HepG2 (cell line): ENCODE data around the gene KRT82. TPM values are rescaled to one million over a fixed set of nuclear protein-coding genes. Genes with fewer than 3 reads are reported as not detected.

Source experiments
- ATAC-seq: fragments of 200-7000 bp; cut with Tn5 transposase; 3 replicates; pipeline ENCODE4 v1.9.1; 2020; ENCODE audit warnings: mild to moderate bottlenecking, moderate library complexity
- BruUV-seq: library from RNA; stranded (reverse); fragments of 400-500 nt; replicated peaks from 2 replicates; lab custom pipeline; 2021; lab: Mats Ljungman, UMichigan
- CTCF ChIA-PET: fragments of 300-600 bp; formaldehyde crosslinking; extraction: SDS; loops from one replicate; lab custom pipeline; 2021; ENCODE audit warnings: low total read pairs, inconsistent platforms, low intra/inter-chr PET ratio; lab: Yijun Ruan, JAX
- POLR2A ChIA-PET: fragments of 350-600 bp; sonication (Branson Sonifier 250); formaldehyde crosslinking; loops from one replicate; lab custom pipeline; 2020; ENCODE audit warnings: antibody characterized with exemption, inconsistent platforms; lab: Yijun Ruan, JAX
- DNase-seq: peaks from one replicate; pipeline ENCODE4 v3.0.0-alpha.2; 2015; ENCODE audit warnings: low spot score
- FAIRE-seq: peaks from 3 replicates; lab custom pipeline; 2011; peaks lifted over from hg19 to GRCh38; lab: Jason Lieb, UNC
- H2AFZ ChIP-seq: one replicate; pipeline ENCODE4 v1.6.1; 2011; ENCODE audit warnings: low read length, inconsistent platforms
- H3K27ac ChIP-seq: fragments of 300-600 bp; 3 replicates; pipeline ENCODE4 v1.8.0; 2011; ENCODE audit warnings: mixed run types, mild to moderate bottlenecking, mixed read lengths, low read length, inconsistent platforms; ENCODE audit not compliant: insufficient read depth; ENCODE audit errors: extremely low read length
- H3K27me3 ChIP-seq, 2 experiments: fragments of 200-600 bp in 1 of 2; 2 replicates in 1 of 2; 3 replicates in 1 of 2; pipeline versions ENCODE4 v1.6.0 to v1.8.0; 2011; ENCODE audit warnings: low read length in 2 of 2, mild to moderate bottlenecking in 2 of 2, moderate library complexity in 2 of 2, inconsistent platforms in 1 of 2; ENCODE audit not compliant: insufficient read depth in 2 of 2, control insufficient read depth in 1 of 2
- H3K36me3 ChIP-seq, 2 experiments: fragments of 200-600 bp in 1 of 2; replicated peaks in 1 of 2; 2 replicates in 1 of 2; 3 replicates in 1 of 2; pipeline versions ENCODE4 v1.5.1 to v1.8.0; 2011; ENCODE audit warnings: low read length in 2 of 2, inconsistent platforms in 1 of 2; ENCODE audit not compliant: insufficient read depth in 2 of 2, control insufficient read depth in 1 of 2
- H3K4me1 ChIP-seq: 2 replicates; pipeline ENCODE4 v1.5.1; 2012; ENCODE audit warnings: low read length, inconsistent platforms; ENCODE audit not compliant: insufficient read depth
- H3K4me2 ChIP-seq: 2 replicates; pipeline ENCODE4 v1.6.0; 2011; ENCODE audit warnings: low read depth, low read length, inconsistent platforms
- H3K4me3 ChIP-seq, 3 experiments: fragments of 200-600 bp in 1 of 3; sonication (generic), shearing (Covaris generic) in 1 of 3; replicated peaks in 1 of 3; 2 replicates each; pipeline ENCODE4 v1.5.1; 2011 to 2016; ENCODE audit warnings: low read length in 3 of 3, inconsistent platforms in 2 of 3, low read depth in 2 of 3, mild to moderate bottlenecking in 2 of 3, control low read depth in 1 of 3, mixed read lengths in 1 of 3; ENCODE audit not compliant: insufficient read depth in 1 of 3
- H3K79me2 ChIP-seq: one replicate; pipeline ENCODE4 v1.6.1; 2011; ENCODE audit warnings: low read length, inconsistent platforms; ENCODE audit not compliant: insufficient read depth
- H3K9ac ChIP-seq: 2 replicates; pipeline ENCODE4 v1.6.0; 2011; ENCODE audit warnings: mild to moderate bottlenecking, low read depth, low read length, inconsistent platforms; ENCODE audit not compliant: insufficient read depth
- H3K9me3 ChIP-seq: 2 replicates; pipeline ENCODE4 v1.5.1; 2012; ENCODE audit warnings: mild to moderate bottlenecking, low read length
- H4K20me1 ChIP-seq: 2 replicates; pipeline ENCODE4 v1.6.0; 2011; ENCODE audit warnings: inconsistent platforms, mild to moderate bottlenecking, low read length, moderate library complexity; ENCODE audit not compliant: insufficient read depth
- ARID3A ChIP-seq: IDR thresholded peaks from 2 replicates; pipeline ENCODE4 v1.6.1; 2012; ENCODE audit warnings: low read depth, low read length, improper control_type of control experiment
- CERS6 ChIP-seq: sonication (generic); formaldehyde crosslinking; IDR thresholded peaks from 2 replicates; pipeline ENCODE4 v1.5.0; 2020; ENCODE audit warnings: missing genetic modification reagents
- GTF2F1 ChIP-seq: fragments of 150-350 bp; IDR thresholded peaks from 2 replicates; pipeline ENCODE4 v1.6.1; 2014; ENCODE audit warnings: low read length
- MXD1 ChIP-seq: sonication (generic); formaldehyde crosslinking; IDR thresholded peaks from 2 replicates; pipeline ENCODE4 v1.4.0; 2020; ENCODE audit warnings: mild to moderate bottlenecking, missing genetic modification reagents
- REST ChIP-seq, 2 experiments: IDR thresholded peaks; 2 replicates each; pipeline ENCODE4 v1.6.1; 2011 to 2012; ENCODE audit warnings: low read length in 2 of 2, borderline replicate concordance in 1 of 2, low read depth in 1 of 2, mild to moderate bottlenecking in 1 of 2, moderate library complexity in 1 of 2
- UBTF ChIP-seq: sonication (generic); formaldehyde crosslinking; IDR thresholded peaks from 2 replicates; pipeline ENCODE4 v1.4.0; 2020; ENCODE audit warnings: mild to moderate bottlenecking, missing genetic modification reagents
- ZNF678 ChIP-seq: sonication (generic); formaldehyde crosslinking; IDR thresholded peaks from 2 replicates; pipeline ENCODE4 v1.4.0; 2020; ENCODE audit warnings: mild to moderate bottlenecking, missing genetic modification reagents
- ZSCAN31 ChIP-seq: sonication (generic); formaldehyde crosslinking; IDR thresholded peaks from 2 replicates; pipeline ENCODE4 v1.5.0; 2020; ENCODE audit warnings: low read depth, mild to moderate bottlenecking, missing genetic modification reagents
- WGBS: methylation state at CpG from one replicate; pipeline ENCODE4 v1.1.6; 2017; ENCODE audit warnings: low lambda C conversion rate; 5-methylcytosine and 5-hydroxymethylcytosine counted together
- in situ Hi-C: cut with HindIII; loops from 2 replicates; pipeline ENCODE4 v1.10.0; 2017; ENCODE audit warnings: low pct_unique_long_range_greater_than_20kb; ENCODE audit not compliant: extremely low pct_ligation_motif_present
- intact Hi-C: fragments of 100-400 bp; cut with micrococcal nuclease; formaldehyde crosslinking; loops from one replicate; pipeline ENCODE4 v1.10.0; 2022; ENCODE audit not compliant: unreplicated experiment
- polyA plus RNA-seq, 8 experiments: library from polyadenylated mRNA; depleted of rRNA in 3 of 8; stranded (reverse) in 7 of 8; unstranded in 1 of 8; fragments of >200 nt; fragmentation: Illumina TruSeq in 4 of 8; extraction: Trizol in 4 of 8; gene quantifications; 2 replicates each; pipeline versions ENCODE4 v1.2.1 to v1.2.3, GENCODE V29; 2011 to 2016; ENCODE audit warnings: low read depth in 4 of 8, missing spikeins in 1 of 8, mixed read lengths in 1 of 8; ENCODE audit not compliant: insufficient read depth in 1 of 8
- total RNA-seq, 5 experiments: library from RNA; depleted of rRNA; stranded (reverse); fragments of >200 nt; fragmentation: Illumina TruSeq; extraction: Trizol; gene quantifications; 2 replicates each; pipeline ENCODE4 v1.2.3, GENCODE V29; 2016; ENCODE audit warnings: low read depth in 1 of 5

Gene KRT82
- total and polyA plus RNA-seq, 2 of the 13 experiments (the other 11 are each of a cell fraction or from before 2014, with no cell fraction given) = not detected

- Histone ChIP-seq H3K27ac (no peak overlapping the region), H3K27me3 (peaks cover 0 to 4% of the 10 kb centered on the region in 2 experiments; a peak in 1 of 5 replicates), H3K9ac (no peak overlapping the region), H3K4me3 (no peak overlapping the region), H3K79me2 (no peaks in the 10 kb centered on the region), H3K36me3 (no peaks in the 10 kb centered on the region), H3K4me1 (peaks cover 13% of the 10 kb centered on the region), H3K4me2 (no peak overlapping the region), H4K20me1 (no peaks in the 10 kb centered on the region), H3K9me3 (no peaks in the 10 kb centered on the region)
- 46% methylated on average over 3 of the region's 3 CpGs for WGBS
- ChIA-PET CTCF (no interaction called here), POLR2A (no interaction called here)
- intact Hi-C loops = no loop called here
- ATAC-seq (no peak), FAIRE-seq (no peak), DNase-seq (no peak)
- in situ Hi-C loops = no loop called here
- TF ChIP-seq GTF2F1 (no peak), ZNF678 (no peak), CERS6 (no peak), REST (IDR thresholded peaks at IDR 0.05; ENCODE audit: borderline replicate concordance in 1 of 2, low read depth in 1 of 2, low read length in 2 of 2) (no peak), UBTF (CRISPR knock-in tag) (no peak), ZSCAN31 (CRISPR knock-in tag) (no peak), MXD1 (CRISPR knock-in tag) (no peak), ARID3A (no peak)
- TF ChIP-seq, all 625 proteins: peak for 0
- BruUV-seq = no TSS peak
- no peak overlapping the region for H2AFZ ChIP-seq
Observed at GRCh38 chr12:52443966-52444365, 37.8 kb upstream of the KRT82 start.
